GM10847 (cell line): ENCODE results near the gene NR2F1.

Source experiments
- POLR2A ChIP-seq: IDR thresholded peaks from 2 replicates; pipeline ENCODE4 v1.6.1; 2011; ENCODE audit not compliant: insufficient read length; ENCODE audit errors: extremely low read depth

The NR2F1 gene

DNA sequence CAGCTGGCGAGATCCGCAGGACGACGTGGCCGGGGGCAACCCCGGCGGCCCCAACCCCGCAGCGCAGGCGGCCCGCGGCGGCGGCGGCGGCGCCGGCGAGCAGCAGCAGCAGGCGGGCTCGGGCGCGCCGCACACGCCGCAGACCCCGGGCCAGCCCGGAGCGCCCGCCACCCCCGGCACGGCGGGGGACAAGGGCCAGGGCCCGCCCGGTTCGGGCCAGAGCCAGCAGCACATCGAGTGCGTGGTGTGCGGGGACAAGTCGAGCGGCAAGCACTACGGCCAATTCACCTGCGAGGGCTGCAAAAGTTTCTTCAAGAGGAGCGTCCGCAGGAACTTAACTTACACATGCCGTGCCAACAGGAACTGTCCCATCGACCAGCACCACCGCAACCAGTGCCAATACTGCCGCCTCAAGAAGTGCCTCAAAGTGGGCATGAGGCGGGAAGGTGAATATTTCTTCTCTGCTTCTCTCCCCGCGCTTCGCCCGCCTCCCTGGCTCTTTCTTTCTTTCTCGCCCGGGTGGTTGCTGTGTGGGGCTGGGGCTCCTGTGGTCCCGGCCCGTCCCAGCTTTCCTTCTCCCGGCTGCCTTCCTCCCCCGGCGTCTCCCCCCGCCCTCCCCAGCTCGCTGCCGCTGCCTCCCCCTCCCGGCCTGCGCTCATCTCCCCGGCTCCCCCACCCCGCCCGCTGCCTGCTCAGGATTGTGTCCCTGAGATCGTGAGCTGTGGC, 2.2 kb downstream of the NR2F1 start:
- no peak for TF ChIP-seq POLR2A

DNA sequence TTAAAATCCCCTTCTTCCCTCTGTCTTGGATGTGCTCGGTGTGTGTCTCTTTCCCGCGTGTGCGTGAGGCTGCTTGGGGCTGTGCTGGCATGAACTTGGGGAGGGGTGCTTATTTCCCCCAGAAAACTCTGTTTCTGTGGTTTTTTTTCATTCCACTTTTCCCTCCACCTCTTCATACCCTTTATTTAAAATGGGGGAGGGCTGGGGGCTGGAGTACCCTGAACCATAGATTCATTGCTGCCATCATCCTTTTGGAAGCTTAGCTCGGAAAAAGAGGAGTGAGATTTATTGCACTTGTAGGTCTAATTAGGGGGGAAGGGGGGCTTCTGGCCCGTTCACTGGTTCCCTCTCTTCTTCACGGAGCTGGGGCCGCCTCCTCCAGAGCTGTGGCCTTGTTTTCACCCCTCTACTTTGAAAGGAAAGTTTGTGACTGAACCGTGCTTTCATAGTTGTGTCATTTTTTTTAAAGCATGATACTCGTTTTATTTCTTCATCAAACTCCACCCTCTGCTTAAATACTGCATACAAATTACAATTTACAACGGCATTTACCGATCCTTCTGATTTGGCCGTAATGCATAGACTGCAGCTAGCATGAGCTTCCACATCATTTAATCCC, 2.9 kb downstream of the NR2F1 start:
- TF ChIP-seq POLR2A: no peak

DNA sequence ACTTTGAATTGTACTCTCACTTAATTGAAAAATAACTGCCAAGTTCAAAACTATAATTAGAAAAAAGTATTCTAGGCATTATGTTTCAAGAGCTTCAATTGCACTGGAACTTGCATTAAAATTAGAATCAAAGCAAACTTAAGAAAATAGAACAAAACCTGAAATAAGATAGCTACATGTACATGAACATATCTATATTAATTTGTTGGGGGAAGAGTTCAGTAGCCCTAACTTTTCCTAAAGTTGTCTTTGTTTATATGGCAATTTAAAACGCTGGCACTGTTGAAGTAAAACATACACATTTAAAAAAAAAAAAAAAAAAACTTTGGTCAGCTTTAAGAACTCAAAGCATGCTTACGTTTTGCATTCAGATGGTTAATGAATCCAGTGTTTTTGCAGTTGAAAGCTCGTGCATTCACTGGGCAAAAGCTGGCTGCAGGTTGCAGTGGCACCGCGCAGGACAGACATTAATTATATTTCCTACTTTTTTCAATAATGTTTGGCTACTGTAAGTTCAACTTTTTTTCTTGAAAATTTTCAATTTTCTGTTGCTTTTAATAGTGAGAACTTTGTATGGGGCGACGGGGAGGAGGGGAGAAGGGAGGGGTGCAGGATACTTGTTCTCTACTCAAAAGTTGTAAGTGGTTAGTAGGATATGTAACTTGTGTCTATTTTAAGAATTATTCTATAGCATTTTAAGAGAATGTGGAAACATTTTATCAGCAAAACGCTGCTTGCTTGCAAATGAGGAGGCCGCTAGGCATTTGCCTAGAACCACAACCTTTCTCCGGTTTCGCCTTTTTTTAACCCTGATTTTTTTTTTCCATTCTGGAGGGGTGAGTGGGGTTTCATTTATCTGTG, 3.9 kb downstream of the NR2F1 start:
- TF ChIP-seq POLR2A: no peak

DNA sequence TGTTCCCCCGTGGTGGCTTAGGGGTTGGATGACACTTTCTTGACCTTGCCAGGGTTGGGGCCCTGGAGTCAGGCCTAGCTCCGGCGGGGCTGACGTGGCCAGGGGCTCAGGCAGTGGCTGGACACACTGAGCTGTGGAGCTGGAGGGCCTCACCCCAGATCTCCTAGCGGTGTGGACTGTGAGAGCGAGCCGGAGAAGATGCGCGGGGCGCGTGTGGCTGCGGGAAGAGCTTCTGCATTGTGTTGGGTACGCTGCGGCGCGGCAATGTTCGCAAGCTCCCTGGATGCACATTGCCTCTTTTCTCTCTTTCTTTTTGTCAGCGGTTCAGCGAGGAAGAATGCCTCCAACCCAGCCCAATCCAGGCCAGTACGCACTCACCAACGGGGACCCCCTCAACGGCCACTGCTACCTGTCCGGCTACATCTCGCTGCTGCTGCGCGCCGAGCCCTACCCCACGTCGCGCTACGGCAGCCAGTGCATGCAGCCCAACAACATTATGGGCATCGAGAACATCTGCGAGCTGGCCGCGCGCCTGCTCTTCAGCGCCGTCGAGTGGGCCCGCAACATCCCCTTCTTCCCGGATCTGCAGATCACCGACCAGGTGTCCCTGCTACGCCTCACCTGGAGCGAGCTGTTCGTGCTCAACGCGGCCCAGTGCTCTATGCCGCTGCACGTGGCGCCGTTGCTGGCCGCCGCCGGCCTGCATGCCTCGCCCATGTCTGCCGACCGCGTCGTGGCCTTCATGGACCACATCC, 4.8 kb downstream of the NR2F1 start:
- no peak for TF ChIP-seq POLR2A

DNA sequence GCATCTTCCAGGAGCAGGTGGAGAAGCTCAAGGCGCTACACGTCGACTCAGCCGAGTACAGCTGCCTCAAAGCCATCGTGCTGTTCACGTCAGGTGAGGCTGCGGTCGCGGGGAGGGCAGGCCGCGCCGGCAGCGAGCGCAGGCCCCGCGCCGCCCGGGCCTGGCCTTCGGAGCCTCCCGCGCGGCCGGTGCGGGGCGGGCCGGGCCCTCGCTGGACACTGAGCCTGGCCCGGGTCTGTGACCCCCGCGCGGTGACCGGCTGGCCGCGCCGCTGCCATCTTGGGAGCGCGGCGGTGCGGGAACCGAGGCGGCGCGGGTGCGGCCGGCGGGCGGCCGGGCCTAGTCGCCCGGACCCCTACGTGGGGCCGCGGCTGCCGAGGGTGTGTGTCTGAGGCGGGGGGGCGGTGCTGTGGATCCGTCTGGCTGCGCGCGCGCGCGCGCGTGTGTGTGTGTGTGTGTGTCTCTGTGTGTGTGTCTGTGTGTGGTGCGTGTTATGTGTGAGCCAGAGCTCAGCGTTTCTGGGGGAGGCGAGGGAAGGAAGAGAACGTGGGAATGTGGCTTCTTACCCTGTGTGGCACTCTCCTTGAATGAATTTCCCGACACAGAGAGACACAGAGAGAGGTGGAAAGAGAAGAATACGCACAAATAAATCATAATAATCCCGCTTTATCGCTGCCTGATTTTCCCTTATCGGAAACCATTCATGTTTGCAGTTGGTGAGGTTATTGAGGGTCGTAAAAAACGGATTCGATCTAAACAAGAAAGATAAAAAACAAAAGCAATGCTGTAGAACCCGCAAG, 5.5 kb downstream of the NR2F1 start:
- no peak for TF ChIP-seq POLR2A

DNA sequence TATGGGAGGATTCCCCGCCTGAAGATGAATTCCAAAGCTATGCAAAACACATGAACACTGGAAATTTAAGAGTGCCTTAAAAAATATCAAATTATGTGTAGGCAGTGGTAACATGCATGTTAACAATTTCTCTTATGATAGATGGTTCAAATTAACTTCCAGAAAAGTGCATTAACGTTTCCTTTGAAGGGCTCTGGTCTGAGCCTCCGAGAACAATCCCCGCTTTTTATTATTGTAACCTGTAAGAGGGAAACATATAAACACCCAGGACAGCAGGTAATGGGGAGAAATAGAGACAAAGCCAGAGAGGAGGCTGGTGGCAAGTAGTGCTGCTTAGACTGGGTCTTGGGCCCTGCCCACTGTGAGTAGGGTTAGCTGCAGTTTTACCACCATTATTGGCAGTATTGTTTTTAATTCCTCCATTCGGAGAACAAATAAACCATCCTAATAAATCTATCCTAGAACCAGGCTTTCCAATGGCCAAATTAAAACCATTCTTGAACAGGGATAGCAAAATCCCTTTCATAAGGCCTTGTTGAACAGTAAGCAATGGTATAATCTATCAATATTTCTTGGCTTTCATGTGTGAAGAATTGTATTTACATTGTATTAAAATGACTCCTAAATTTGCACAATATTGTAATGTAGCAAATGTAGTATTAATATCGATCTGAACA, 6.3 kb downstream of the NR2F1 start:
- TF ChIP-seq POLR2A: no peak

DNA sequence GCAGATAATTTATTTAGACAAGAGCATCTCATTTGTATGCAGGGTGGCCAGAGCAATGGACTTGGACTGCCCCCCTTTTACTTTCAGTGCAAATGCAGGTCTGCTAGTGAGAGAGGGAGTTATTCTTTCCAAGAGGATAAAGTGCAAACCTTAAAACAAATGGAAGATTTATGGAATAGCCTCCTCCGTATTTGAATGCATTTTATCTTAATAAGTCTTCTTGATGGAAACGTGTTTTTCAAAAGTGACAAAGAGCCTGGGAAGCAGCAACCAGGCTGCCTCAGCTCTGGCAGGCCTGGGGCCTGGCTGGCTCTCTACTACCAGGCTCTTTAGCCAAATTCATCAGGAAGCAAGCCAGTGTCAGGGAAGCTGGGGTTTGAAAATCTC, 6.8 kb downstream of the NR2F1 start:
- TF ChIP-seq POLR2A: no peak

DNA sequence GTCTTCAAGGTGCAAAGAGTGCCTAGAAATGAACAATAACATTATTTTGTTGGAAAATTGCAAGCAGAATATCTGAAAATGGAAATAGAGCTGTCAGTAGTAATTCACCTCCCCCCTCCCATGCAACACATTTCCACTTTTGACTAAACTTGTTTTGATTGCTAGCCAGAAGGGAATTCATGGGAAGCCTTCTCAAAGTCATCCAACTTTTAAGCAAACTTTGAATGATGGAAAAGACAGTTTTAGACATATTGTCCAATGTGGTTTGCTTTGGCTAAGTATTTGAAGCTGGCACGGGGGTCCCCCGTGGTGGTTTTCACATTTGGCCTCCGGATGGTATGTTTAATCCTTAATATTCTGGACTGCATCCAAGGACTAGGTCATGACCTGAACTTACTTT, 7.5 kb downstream of the NR2F1 start:
- TF ChIP-seq POLR2A: no peak

DNA sequence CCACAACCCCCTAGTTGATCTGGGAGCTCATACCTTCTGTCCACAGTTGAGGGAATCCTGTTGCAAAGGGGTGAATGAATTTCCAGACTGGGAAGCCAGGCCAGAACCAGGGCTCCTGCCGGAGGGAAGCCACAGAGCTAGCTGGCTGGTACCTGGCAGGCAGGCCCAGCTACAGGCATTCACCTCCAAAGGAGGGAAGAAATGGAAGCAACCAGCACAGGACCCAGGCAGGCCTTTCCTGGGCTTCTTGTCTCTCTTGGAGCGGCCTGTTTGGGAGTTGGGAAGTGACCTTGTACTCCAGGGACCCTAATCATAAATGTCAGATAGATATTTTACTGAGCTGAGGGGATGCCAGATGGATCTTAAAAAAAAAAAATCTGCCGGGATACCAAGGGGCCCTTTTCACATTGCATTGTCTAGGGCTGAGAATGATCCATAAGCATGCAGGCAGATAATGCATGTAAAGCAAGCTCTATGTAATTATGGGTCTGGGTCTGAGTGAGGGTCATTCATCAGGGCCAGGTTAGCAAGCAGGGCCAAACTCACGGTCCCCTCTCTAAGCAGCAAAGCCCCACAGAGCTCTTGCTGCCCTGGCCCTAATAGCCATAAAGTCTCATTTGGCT, 8.4 kb downstream of the NR2F1 start:
- TF ChIP-seq POLR2A: no peak

DNA sequence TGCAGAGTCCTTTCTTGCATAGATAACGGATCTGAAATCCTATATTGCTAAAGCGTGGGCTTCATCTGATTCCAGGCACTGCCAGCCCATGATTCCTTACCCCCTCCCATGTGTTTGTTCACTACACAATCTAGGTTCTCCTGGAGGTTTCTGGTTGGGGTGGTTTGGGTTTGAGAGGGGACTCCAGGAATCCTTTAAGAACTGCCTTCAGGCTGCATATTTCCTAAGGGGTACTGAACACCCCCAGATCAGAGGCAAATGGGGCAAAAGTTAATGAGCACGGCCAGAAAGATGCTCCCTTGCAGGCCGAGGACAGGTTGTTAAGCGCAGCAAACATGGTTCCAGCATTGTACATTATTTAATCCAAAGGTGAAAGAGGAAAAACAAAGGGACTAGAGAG, 9.9 kb downstream of the NR2F1 start:
- TF ChIP-seq POLR2A: no peak

DNA sequence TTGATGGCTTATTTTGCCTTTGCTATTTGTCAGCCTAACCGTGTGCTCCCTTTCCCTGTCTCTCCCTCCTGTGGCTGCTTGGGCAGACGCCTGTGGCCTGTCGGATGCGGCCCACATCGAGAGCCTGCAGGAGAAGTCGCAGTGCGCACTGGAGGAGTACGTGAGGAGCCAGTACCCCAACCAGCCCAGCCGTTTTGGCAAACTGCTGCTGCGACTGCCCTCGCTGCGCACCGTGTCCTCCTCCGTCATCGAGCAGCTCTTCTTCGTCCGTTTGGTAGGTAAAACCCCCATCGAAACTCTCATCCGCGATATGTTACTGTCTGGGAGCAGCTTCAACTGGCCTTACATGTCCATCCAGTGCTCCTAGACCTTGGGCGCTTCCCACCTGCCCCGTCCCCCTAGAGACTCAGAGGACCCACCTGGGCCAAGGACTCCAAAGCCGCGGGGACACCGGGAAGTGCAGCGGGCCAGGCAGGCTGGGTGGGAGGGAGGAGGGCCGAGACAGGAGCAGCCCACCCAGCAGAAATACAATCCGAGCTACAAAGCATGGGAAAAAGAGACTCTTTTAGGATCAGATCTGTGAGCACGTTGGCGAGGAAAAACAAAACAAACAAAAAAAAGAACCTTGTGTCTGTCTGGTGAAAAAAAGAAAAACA, 10.6 kb downstream of the NR2F1 start:
- no peak for TF ChIP-seq POLR2A

DNA sequence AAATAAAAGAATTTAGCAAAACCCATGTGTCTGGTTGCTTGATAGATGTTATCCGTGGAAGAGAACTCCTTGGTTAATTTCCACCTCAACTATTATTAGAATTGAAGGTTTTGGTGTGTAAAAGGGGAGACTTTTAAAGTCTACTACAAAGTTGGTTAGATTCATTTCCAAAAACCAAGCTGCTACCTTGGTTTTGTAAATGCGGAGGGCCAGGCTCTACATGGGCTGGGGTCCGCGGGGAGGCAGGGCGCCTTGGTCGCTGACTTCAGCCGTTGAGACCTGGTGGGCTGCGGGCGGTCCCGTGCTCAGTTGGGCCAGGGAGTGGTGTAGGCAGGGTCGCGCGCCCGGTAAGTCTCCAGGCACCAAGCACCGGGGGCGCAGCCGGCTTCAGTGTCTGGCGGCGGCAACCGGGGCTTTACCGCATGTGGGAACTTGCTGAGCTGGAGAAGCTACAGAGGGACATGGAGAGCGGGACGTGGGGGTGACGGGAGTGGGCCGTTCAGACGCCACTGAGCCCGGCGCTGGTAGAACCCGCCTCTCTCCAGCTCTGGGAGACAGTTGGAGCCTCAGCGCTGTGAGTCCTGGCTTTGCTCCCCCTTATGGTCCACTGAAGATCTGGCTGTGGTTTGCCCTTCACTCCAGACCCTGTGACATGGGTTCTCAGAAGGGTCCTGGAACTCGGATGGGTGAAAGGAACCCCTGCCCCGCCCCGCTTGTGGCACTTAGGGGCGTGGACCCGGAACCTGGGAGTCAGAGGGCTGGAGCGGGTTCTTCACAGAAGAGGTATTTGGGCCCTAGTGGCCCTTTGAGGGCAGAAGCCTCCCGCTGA, 11.8 kb downstream of the NR2F1 start:
- TF ChIP-seq POLR2A: no peak
